HEK293T (cell line): ENCODE data around the gene LDHAL6A.

Source experiments
- CTCF ChIA-PET: fragments of 350-600 bp; formaldehyde crosslinking; extraction: SDS; loops from one replicate; lab custom pipeline; 2021; ENCODE audit warnings: antibody characterized with exemption, inconsistent platforms; lab: Yijun Ruan, JAX
- POLR2A ChIA-PET: fragments of 350-600 bp; formaldehyde crosslinking; extraction: SDS; loops from one replicate; lab custom pipeline; 2020; ENCODE audit warnings: antibody characterized with exemption, inconsistent platforms; lab: Yijun Ruan, JAX
- DNase-seq: peaks from one replicate; pipeline ENCODE4 v3.0.0; 2012; ENCODE audit warnings: mixed read lengths; ENCODE audit errors: extremely low spot score
- ARNT ChIP-seq: fragments of 450-650 bp; IDR thresholded peaks from 2 replicates; pipeline ENCODE4 v1.6.1; 2017; ENCODE audit warnings: mild to moderate bottlenecking
- BHLHE40 ChIP-seq: fragments of 450-650 bp; IDR thresholded peaks from 2 replicates; pipeline ENCODE4 v1.6.1; 2016; ENCODE audit warnings: mild to moderate bottlenecking, moderate library complexity, borderline replicate concordance
- CTBP1 ChIP-seq: fragments of 450-650 bp; IDR thresholded peaks from 2 replicates; pipeline ENCODE4 v1.6.1; 2016; ENCODE audit warnings: borderline replicate concordance
- ELF4 ChIP-seq: fragments of 450-650 bp; IDR thresholded peaks from 2 replicates; pipeline ENCODE4 v1.6.1; 2017; ENCODE audit warnings: antibody characterized with exemption
- FOXA1 ChIP-seq: fragments of 450-650 bp; IDR thresholded peaks from 2 replicates; pipeline ENCODE4 v1.6.1; 2016; ENCODE audit warnings: mild to moderate bottlenecking
- FOXK2 ChIP-seq: fragments of 450-650 bp; IDR thresholded peaks from 2 replicates; pipeline ENCODE4 v1.6.1; 2016; ENCODE audit warnings: mild to moderate bottlenecking
- FOXM1 ChIP-seq: fragments of 450-650 bp; IDR thresholded peaks from 2 replicates; pipeline ENCODE4 v1.6.1; 2017; ENCODE audit warnings: mild to moderate bottlenecking, borderline replicate concordance
- HDGF ChIP-seq: fragments of 450-650 bp; IDR thresholded peaks from 2 replicates; pipeline ENCODE4 v1.6.1; 2017; ENCODE audit warnings: antibody characterized with exemption, borderline replicate concordance
- L3MBTL2 ChIP-seq: fragments of 450-650 bp; conservative IDR thresholded peaks from 2 replicates; pipeline ENCODE4 v1.6.1; 2016; ENCODE audit warnings: mild to moderate bottlenecking
- LEF1 ChIP-seq: fragments of 450-650 bp; IDR thresholded peaks from 2 replicates; pipeline ENCODE4 v1.6.1; 2017; ENCODE audit warnings: mild to moderate bottlenecking, borderline replicate concordance
- NFRKB ChIP-seq: fragments of 450-650 bp; IDR thresholded peaks from 2 replicates; pipeline ENCODE4 v1.6.1; 2016; ENCODE audit warnings: mild to moderate bottlenecking, moderate library complexity
- SP1 ChIP-seq: fragments of 450-650 bp; IDR thresholded peaks from 2 replicates; pipeline ENCODE4 v1.6.1; 2017
- SUZ12 ChIP-seq: fragments of 450-650 bp; IDR thresholded peaks from 2 replicates; pipeline ENCODE4 v1.6.1; 2016; ENCODE audit warnings: mild to moderate bottlenecking
- TARDBP ChIP-seq: fragments of 450-650 bp; IDR thresholded peaks from 2 replicates; pipeline ENCODE4 v1.6.1; 2016
- ZNF384 ChIP-seq: fragments of 450-650 bp; IDR thresholded peaks from 2 replicates; pipeline ENCODE4 v1.6.1; 2016
- TF ChIP-seq, protein P1 (sequence below): fragments of 450-650 bp; IDR thresholded peaks from 2 replicates; pipeline ENCODE4 v1.6.1; 2016

The LDHAL6A gene

DNA sequence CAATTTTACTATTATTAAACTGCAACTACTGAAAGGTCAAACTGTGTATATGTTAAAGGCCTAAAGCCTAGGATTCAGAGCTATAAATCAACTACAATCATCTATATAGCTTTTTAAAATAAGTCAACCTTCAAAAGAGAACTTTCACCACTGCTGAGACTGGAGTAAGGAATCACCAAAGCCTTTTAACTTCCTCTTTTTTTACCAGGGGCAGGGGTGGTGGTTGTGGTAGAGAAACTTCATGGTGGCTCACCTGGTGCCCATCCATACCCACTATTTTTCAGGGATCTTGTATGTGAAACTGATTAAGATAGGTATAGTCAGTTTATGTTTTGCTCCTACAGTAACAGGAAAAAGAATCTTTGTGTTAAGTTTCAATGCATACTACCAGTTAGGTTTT lies 39.6 kb downstream of the LDHAL6A start:
- TF ChIP-seq CTBP1 (no peak), TARDBP (no peak), FOXA1 (no peak), ARNT (no peak), NFRKB (no peak), SUZ12 (no peak), ZNF384 (no peak), ELF4 (no peak), L3MBTL2 (no peak), FOXM1 (no peak), LEF1 (no peak), FOXK2 (no peak), HDGF (no peak), SP1 (no peak), BHLHE40 (no peak)
- TF ChIP-seq, protein P1, sequence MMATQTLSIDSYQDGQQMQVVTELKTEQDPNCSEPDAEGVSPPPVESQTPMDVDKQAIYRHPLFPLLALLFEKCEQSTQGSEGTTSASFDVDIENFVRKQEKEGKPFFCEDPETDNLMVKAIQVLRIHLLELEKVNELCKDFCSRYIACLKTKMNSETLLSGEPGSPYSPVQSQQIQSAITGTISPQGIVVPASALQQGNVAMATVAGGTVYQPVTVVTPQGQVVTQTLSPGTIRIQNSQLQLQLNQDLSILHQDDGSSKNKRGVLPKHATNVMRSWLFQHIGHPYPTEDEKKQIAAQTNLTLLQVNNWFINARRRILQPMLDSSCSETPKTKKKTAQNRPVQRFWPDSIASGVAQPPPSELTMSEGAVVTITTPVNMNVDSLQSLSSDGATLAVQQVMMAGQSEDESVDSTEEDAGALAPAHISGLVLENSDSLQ = no peak
- DNase-seq = no peak
- POLR2A ChIA-PET = interaction anchor here (1.6 kb wide), 1 partner anchor 31 kb away, joined by 3 read pairs; the partner anchor contains the start of gene TSG101
- CTCF ChIA-PET = no interaction called here

DNA sequence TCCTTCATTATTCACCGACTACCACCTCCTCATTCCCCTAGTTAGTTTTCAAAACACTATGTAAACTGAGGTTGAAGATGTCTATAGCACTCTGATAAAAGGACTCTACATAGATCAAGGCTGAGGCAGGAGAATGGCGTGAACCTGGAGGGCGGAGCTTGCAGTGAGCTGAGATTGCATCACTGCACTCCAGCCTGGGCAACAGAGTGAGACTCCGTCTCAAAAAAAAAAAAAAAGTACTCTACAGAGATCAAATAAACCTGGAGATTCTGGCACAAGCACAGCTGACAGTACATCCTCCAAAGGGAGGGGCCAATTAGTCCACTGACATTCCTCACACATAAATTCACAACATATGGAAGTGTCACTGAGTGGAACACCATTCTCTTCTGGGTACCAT lies 40.0 kb downstream of the LDHAL6A start:
- no peak for DNase-seq
- ChIA-PET CTCF (no interaction called here), POLR2A (interaction anchor here (1.6 kb wide), 1 partner anchor 31 kb away, joined by 3 read pairs; the partner anchor contains the start of gene TSG101)
- TF ChIP-seq FOXM1 = no peak
- no peak for TF ChIP-seq LEF1
- TF ChIP-seq NFRKB = no peak
- TF ChIP-seq FOXA1 = no peak
- no peak for TF ChIP-seq FOXK2
- TF ChIP-seq ARNT = no peak
- no peak for TF ChIP-seq SUZ12
- TF ChIP-seq, protein P1 = no peak
- no peak for TF ChIP-seq BHLHE40
- TF ChIP-seq ELF4 = no peak
- TF ChIP-seq SP1 = no peak
- TF ChIP-seq CTBP1 = no peak
- TF ChIP-seq HDGF = no peak
- TF ChIP-seq TARDBP = no peak
- no peak for TF ChIP-seq L3MBTL2
- no peak for TF ChIP-seq ZNF384

DNA sequence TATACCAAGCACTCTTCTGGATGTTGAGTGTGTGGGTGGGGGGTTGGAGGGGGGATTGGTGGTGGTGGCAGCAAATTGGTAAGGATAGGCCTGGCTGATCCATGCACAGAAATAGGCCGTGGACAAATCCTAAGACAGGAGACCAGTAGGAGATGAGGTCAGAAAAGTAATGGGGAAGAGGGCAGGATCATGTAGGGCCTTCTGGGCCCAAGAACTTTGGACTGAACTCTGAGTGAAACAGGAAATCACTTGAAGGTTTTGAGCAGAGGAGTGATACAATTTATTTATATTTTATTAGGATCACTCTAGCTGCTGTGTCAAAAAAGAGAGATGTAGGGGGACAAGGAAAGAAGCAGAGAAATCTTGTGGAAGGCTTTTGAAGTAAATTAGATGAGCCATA lies 42.4 kb downstream of the LDHAL6A start:
- ChIA-PET CTCF (no interaction called here), POLR2A (no interaction called here)
- DNase-seq = no peak
- TF ChIP-seq BHLHE40 (no peak), CTBP1 (no peak)

DNA sequence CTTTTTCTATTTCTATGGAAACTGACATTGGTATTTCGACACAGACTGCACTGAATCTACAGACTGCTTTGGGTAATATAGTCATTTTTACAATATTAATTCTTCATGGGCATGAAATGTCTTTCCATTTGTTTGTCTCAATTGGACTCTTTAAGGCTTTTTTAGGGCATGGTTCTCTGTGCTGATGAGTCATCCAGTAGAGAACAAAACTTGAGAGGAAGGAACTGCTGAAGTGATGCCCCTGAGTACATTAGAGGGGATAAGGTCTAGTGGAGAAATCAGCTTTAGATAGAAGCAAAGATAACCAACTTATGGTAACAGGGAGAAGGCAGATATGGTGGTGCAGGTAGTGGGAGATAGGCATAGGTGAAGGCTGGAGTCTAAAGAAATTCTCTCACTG lies 46.0 kb downstream of the LDHAL6A start:
- ChIA-PET CTCF (no interaction called here), POLR2A (no interaction called here)
- no peak for DNase-seq
- TF ChIP-seq HDGF = no peak
- TF ChIP-seq L3MBTL2 = no peak
- no peak for TF ChIP-seq FOXM1
- no peak for TF ChIP-seq FOXA1
- TF ChIP-seq NFRKB = no peak
- TF ChIP-seq, protein P1 = no peak
- no peak for TF ChIP-seq ARNT
- no peak for TF ChIP-seq SP1
- no peak for TF ChIP-seq BHLHE40
- no peak for TF ChIP-seq TARDBP
- no peak for TF ChIP-seq SUZ12

DNA sequence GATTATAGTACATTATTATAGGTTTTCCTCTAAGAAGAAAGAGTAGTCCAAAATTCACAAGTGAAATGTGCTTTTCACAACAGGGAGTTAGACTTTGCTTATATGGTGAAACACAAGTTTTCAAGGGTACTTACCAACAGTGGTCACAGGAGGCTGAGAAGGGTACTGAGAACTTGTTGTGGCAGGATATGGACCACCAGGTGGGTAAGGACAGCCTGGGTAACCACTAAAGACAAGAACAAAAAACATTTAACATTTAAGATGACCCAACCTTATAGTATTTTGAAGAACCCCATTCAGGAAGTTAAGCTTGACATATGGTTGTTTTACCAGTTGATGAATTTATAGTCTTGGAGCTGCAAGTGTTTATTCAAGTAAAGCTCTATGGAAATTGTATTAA lies 46.7 kb downstream of the LDHAL6A start:
- ChIA-PET CTCF (no interaction called here), POLR2A (interaction anchor here (0.7 kb wide), 1 partner anchor 24 kb away, joined by 3 read pairs; no protein-coding TSS in a partner anchor)
- TF ChIP-seq, protein P1 = no peak
- DNase-seq = no peak

DNA sequence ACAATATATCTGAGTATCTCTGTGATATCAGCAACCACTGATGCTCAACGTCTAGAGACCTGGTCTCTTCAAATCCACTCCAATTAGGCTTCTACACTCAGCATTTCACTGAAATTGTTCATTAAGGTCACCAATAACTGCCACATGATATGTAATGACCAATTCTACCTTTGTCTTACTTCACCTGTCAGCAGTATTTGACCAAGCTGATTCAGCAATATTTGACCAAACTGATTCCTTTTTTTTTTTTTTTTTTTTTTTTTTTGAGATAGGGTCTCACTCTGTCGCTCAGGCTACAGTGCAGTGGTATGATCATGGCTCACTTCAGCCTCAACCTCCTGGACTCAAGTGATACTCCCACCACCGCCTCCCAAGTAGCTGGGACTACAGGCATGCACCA lies 65.5 kb downstream of the LDHAL6A start:
- ChIA-PET POLR2A (interaction anchor here (0.6 kb wide), 1 partner anchor 116 kb away, joined by 3 read pairs; no protein-coding TSS in a partner anchor), CTCF (interaction anchor here (0.7 kb wide), 1 partner anchor 190 kb away, joined by 3 read pairs; no protein-coding TSS in a partner anchor)
- DNase-seq = no peak
- TF ChIP-seq ZNF384 = no peak
- TF ChIP-seq FOXM1 = no peak
- TF ChIP-seq SP1 = no peak
- no peak for TF ChIP-seq LEF1
- TF ChIP-seq BHLHE40 = no peak
- TF ChIP-seq CTBP1 = no peak
- TF ChIP-seq FOXK2 = no peak
- no peak for TF ChIP-seq SUZ12
- no peak for TF ChIP-seq ARNT
- TF ChIP-seq HDGF = no peak
- TF ChIP-seq L3MBTL2 = no peak
- no peak for TF ChIP-seq NFRKB
- TF ChIP-seq TARDBP = no peak
